DND-41 (cell line): ENCODE results near the gene KNTC1.

Experiments
- CTCF ChIP-seq: IDR thresholded peaks from 2 replicates; pipeline ENCODE4 v1.5.1; 2012; ENCODE audit warnings: borderline replicate concordance, low read length, moderate library complexity, mild to moderate bottlenecking; ENCODE audit not compliant: poor library complexity, severe bottlenecking; ENCODE audit errors: extremely low read depth
- EZH2 ChIP-seq: IDR thresholded peaks from 3 replicates; pipeline ENCODE4 v1.6.1; 2012; ENCODE audit warnings: borderline replicate concordance, low read depth, mild to moderate bottlenecking, moderate library complexity, low read length, inconsistent platforms; ENCODE audit not compliant: severe bottlenecking

DNA sequence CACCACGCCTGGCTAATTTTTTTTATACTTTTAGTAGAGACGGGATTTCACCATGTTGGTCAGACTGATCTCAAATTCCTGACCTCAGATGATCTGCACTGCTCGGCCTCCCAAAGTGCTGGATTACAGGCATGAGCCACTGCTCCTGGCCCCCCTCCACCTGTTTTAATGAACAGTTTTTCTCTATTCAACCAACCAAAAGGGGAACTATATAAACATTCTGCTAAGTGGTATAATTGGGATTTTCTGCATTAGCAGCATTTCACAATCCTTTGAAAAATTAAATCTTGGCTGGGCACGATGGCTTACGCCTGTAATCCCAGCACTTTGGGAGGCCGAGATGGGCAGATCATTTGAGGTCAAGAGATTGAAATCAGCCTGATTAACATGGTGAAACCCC lies 44.8 kb downstream of the KNTC1 start:
- TF ChIP-seq EZH2 (no peak), CTCF (no peak)
